WERI-Rb-1 (cell line): ENCODE measurements around the gene DNM3.

Source experiments
- DNase-seq: peaks from one replicate; pipeline ENCODE4 v3.0.0-alpha.2; 2020
- H3K27ac ChIP-seq: fragments of 250-450 bp; sonication (Bioruptor Pico); 2 replicates; pipeline ENCODE4 v1.5.1; 2020; ENCODE audit warnings: mild to moderate bottlenecking, moderate library complexity
- H3K27me3 ChIP-seq: fragments of 250-450 bp; sonication (Bioruptor Pico); 2 replicates; pipeline ENCODE4 v1.5.1; 2021; ENCODE audit warnings: mild to moderate bottlenecking, low read depth, moderate library complexity; ENCODE audit not compliant: insufficient read depth, severe bottlenecking
- H3K36me3 ChIP-seq: fragments of 250-450 bp; sonication (Bioruptor Pico); 2 replicates; pipeline ENCODE4 v1.5.1; 2020; ENCODE audit warnings: mild to moderate bottlenecking, moderate library complexity
- H3K4me3 ChIP-seq: 2 replicates; pipeline ENCODE4 v1.5.1; 2011; ENCODE audit warnings: low read depth, mild to moderate bottlenecking, control low read depth, low read length
- H3K9me3 ChIP-seq: fragments of 250-450 bp; sonication (Bioruptor Pico); 2 replicates; pipeline ENCODE4 v1.5.1; 2021; ENCODE audit warnings: mild to moderate bottlenecking, moderate library complexity; ENCODE audit not compliant: severe bottlenecking
- TF ChIP-seq, protein P1 (sequence below): IDR thresholded peaks from 2 replicates; pipeline ENCODE4 v1.5.1; 2011; ENCODE audit warnings: low read depth, mild to moderate bottlenecking, control low read depth, inconsistent platforms, low read length

Gene DNM3

DNA sequence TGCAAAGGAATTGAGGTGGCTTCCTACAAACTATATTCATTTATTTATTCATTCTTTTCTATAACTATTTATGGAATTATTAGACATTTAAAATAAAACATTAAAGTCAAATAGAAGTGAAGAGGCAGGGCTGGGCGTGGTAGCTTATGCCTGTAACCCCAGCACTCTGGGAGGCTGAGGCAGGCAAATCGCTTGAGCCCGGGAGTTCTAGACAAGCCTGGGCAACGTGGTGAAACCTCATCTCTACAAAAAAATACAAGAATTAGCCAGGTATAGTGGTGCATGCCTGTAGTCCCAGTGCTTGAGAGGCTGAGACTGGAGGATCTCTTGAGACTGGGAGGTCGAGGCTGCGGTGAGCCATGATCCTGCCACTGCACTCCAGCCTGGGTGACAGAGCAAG is 23.8 kb downstream of the DNM3 start:
- no peaks in the 10 kb centered on the region for H3K36me3 ChIP-seq
- no peak overlapping the region for H3K27ac ChIP-seq
- H3K9me3 ChIP-seq, result no peaks in the 10 kb centered on the region
- no peak overlapping the region for H3K4me3 ChIP-seq
- TF ChIP-seq, protein P1, sequence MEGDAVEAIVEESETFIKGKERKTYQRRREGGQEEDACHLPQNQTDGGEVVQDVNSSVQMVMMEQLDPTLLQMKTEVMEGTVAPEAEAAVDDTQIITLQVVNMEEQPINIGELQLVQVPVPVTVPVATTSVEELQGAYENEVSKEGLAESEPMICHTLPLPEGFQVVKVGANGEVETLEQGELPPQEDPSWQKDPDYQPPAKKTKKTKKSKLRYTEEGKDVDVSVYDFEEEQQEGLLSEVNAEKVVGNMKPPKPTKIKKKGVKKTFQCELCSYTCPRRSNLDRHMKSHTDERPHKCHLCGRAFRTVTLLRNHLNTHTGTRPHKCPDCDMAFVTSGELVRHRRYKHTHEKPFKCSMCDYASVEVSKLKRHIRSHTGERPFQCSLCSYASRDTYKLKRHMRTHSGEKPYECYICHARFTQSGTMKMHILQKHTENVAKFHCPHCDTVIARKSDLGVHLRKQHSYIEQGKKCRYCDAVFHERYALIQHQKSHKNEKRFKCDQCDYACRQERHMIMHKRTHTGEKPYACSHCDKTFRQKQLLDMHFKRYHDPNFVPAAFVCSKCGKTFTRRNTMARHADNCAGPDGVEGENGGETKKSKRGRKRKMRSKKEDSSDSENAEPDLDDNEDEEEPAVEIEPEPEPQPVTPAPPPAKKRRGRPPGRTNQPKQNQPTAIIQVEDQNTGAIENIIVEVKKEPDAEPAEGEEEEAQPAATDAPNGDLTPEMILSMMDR, result no peak
- no peak for DNase-seq
- H3K27me3 ChIP-seq, result no peaks in the 10 kb centered on the region

DNA sequence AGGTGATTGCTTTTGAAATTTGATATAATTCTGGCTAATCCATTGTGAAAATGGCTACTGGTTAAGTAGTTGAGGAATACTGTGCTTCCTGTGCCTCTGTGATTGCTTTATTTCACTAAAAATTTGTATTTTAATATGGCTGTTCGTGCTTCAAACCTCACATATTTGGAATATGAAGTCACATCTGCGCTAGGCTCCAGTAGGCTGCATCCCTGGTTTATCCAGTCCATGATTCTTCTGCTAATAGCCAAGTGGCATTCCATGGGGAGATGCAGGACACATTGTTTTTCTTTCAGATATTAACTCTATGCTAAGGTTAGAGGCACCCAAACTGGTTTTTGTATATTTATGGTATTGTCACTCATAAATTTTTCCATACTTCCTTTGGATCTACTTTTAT is 25.9 kb downstream of the DNM3 start:
- TF ChIP-seq, protein P1, result no peak
- DNase-seq, result no peak
- no peak overlapping the region for H3K4me3 ChIP-seq
- H3K27ac ChIP-seq, result no peak overlapping the region
- H3K27me3 ChIP-seq, result no peaks in the 10 kb centered on the region
- H3K36me3 ChIP-seq, result no peaks in the 10 kb centered on the region
- H3K9me3 ChIP-seq, result no peaks in the 10 kb centered on the region

DNA sequence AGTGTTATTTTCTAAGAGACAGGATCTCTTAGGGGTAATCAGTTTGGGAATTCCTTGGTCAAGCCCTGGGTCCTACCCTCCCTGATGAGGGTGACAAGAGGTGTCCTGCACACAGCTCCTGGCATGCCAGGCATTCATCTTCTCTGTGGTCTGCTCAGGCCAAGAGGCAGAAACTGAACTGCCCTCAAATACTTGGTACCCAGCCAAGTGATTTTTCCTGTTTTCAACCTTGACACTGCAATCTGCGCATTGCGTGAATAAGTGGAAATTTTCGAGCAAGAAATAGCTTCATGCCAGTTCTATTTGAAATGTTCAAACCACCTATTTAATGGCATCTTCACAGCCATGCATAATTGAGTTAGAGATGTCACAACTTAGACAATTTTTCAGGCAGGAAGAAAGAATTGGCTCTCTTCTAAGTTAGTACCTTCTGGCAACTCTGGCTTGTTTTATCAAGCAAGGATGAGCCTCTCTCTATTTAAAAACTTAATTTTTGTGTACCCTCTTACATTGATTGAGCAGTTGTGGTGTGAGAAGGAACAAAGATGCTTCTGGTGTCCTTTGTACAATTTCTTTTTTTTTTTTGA is 27.0 kb downstream of the DNM3 start:
- no peak for DNase-seq
- TF ChIP-seq, protein P1, result no peak
- Histone ChIP-seq H3K4me3 (no peak overlapping the region), H3K9me3 (no peaks in the 10 kb centered on the region), H3K27me3 (no peaks in the 10 kb centered on the region), H3K27ac (no peak overlapping the region), H3K36me3 (no peaks in the 10 kb centered on the region)

DNA sequence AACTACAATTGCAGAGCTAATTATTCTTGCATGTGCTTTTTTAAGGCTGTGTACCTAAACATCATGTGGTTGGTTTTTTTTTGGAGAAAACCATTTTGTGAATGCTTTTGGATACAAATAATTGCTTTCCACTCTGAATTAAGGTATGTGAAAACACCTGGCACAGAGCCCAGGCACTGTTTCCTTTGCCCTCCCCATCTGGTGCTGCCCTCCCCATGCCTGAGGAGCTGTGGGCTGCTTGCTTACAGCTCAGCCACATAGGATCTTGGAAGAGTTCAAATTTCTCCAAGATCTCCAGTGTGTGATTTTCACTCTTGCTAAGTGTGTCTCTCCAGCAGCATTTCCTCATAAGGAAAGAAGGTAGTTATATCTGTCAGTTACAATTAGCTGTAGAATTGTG is 27.8 kb downstream of the DNM3 start:
- Histone ChIP-seq H3K4me3 (no peak overlapping the region), H3K27ac (no peak overlapping the region), H3K27me3 (no peaks in the 10 kb centered on the region), H3K36me3 (no peaks in the 10 kb centered on the region), H3K9me3 (no peaks in the 10 kb centered on the region)
- TF ChIP-seq, protein P1, result no peak
- no peak for DNase-seq

DNA sequence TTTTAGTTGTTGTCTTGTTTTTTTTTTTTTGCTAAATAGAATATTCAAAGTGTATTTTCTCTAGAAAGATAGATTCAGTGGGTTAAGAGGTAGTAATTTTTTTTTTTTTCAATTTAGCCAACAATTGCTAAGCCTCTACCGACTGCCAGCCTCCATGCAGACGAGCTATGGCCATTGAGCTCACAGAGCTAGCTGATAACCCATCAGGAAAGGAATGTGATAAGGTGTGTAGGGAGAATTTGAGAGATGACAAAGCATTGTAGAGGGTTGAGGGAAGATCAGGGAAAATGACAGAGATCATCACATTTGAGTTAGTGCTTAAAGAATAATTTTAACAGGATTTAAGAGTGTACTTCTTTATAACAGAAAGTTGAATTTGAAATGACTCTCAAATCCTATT is 30.6 kb downstream of the DNM3 start:
- no peak overlapping the region for H3K4me3 ChIP-seq
- no peak overlapping the region for H3K27ac ChIP-seq
- H3K36me3 ChIP-seq, result no peaks in the 10 kb centered on the region
- H3K27me3 ChIP-seq, result no peaks in the 10 kb centered on the region
- TF ChIP-seq, protein P1, result no peak
- H3K9me3 ChIP-seq, result no peaks in the 10 kb centered on the region
- DNase-seq, result no peak

DNA sequence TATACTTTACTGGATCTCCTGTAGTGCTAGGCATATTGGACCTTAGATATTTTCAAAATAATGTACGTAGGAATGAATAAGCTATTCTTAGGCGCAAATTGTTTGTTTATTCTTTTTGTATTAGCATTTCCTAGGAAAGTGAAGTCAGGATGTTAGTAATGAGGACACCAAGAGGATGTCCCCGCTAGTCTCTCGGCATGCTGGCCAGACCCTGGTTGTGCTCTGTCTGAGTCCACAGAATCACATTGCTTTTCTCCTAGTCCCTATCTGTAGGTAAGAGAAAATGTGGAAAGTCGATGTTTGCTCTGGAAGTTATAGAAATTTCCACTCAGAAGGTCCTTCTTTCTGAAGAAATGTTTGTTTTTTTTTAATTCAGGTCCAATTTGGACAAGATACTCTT is 31.1 kb downstream of the DNM3 start:
- H3K36me3 ChIP-seq, result no peaks in the 10 kb centered on the region
- TF ChIP-seq, protein P1, result no peak
- no peak overlapping the region for H3K27ac ChIP-seq

More for the DNA sequence above, 31.1 kb downstream of the DNM3 start:
- Histone ChIP-seq H3K27me3 (no peaks in the 10 kb centered on the region), H3K4me3 (no peak overlapping the region), H3K9me3 (no peaks in the 10 kb centered on the region)
- DNase-seq, result no peak
